PFSK-1 (cell line): ENCODE measurements around the gene SPCS1.

Experiments used
- FOXP2 ChIP-seq: optimal IDR thresholded peaks from 2 replicates; pipeline ENCODE3; 2011; ENCODE audit warnings: borderline replicate concordance, control low read depth, inconsistent platforms; ENCODE audit not compliant: insufficient read depth; ENCODE audit errors: extremely low read length, extremely low read depth
- POLR2AphosphoS5 ChIP-seq: IDR thresholded peaks from 2 replicates; pipeline ENCODE4 v1.6.1; 2012; ENCODE audit warnings: low read depth, mild to moderate bottlenecking, control low read depth, low read length, moderate library complexity
- REST ChIP-seq, 2 experiments: IDR thresholded peaks; 2 replicates each; pipeline versions ENCODE4 v1.6.1 to v1.8.0; 2011 to 2012; ENCODE audit warnings: low read depth in 2 of 2, low read length in 2 of 2, control low read depth in 1 of 2, inconsistent platforms in 1 of 2, mild to moderate bottlenecking in 1 of 2, moderate library complexity in 1 of 2; ENCODE audit not compliant: insufficient read depth in 1 of 2

- TF ChIP-seq REST (IDR thresholded peaks at IDR 0.05; ENCODE audit: insufficient read depth in 1 of 2, low read depth in 2 of 2, low read length in 2 of 2), result 0 out of 4 replicates have a peak, but pooled peaks of 1 of the 2 experiments have one; percentile 6
- TF ChIP-seq POLR2AphosphoS5, result peak; percentile 71
- TF ChIP-seq FOXP2, result peak; percentile 38
Observed at GRCh38 chr3:52705688-52706686, at the start of gene SPCS1, which contains the start of gene GLT8D1.
